Body of pancreas (tissue), 4 donors: ENCODE results near the gene CA4.

Source experiments
- POLR2A ChIP-seq, 3 donors: fragments of 450-650 bp; IDR thresholded peaks; one replicate each; pipeline ENCODE4 v1.6.1; 2016; ENCODE audit warnings: antibody characterized with exemption in 3 of 3, mild to moderate bottlenecking in 2 of 3
- TF ChIP-seq, protein P1 (sequence below), 7 experiments: fragments of 450-650 bp in 4 of 7; fragments of 200-600 bp in 3 of 7; sonication (generic) in 3 of 7; IDR thresholded peaks; one replicate each; pipeline ENCODE4 v1.5.1; 2016 to 2019; ENCODE audit warnings: antibody characterized with exemption in 7 of 7

DNA sequence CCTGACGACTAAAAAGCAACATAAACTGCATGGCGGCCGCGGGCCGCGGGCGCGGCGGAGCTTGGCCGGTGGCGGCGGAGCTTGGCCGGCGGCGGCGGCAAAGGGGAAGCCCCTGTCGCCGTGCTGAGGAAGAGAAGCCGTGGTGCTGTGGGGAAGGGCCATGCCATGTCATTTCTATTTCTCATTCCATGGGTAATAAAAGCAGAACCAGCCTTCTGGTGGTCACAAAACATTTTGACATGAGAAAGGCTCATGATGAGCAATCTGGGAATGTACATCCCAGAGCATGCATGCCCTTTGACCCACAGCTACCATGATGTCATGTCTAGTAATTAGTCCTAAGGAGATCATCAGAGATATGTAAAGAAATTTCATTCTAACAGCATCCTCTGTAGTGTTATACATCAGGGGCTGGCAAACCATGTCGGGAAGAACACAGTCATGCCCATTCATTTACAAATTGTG, 47.1 kb upstream of the CA4 start:
- TF ChIP-seq, protein P1, sequence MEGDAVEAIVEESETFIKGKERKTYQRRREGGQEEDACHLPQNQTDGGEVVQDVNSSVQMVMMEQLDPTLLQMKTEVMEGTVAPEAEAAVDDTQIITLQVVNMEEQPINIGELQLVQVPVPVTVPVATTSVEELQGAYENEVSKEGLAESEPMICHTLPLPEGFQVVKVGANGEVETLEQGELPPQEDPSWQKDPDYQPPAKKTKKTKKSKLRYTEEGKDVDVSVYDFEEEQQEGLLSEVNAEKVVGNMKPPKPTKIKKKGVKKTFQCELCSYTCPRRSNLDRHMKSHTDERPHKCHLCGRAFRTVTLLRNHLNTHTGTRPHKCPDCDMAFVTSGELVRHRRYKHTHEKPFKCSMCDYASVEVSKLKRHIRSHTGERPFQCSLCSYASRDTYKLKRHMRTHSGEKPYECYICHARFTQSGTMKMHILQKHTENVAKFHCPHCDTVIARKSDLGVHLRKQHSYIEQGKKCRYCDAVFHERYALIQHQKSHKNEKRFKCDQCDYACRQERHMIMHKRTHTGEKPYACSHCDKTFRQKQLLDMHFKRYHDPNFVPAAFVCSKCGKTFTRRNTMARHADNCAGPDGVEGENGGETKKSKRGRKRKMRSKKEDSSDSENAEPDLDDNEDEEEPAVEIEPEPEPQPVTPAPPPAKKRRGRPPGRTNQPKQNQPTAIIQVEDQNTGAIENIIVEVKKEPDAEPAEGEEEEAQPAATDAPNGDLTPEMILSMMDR (IDR thresholded peaks at IDR 0.05) = no peak
- no peak for TF ChIP-seq POLR2A (IDR thresholded peaks at IDR 0.05)
